ENCODE measurements around the gene MAP3K2. TPM values are rescaled to one million over a fixed set of nuclear protein-coding genes. Genes with fewer than 3 reads are reported as not detected.

MAP3K2 gene
- total RNA-seq, 2 donors from 2014 or later: 91.0 to 100 TPM

- H3K4me3 Mint-ChIP-seq: no peak overlapping the region
- H3K36me3 Mint-ChIP-seq (ENCODE audit: low read depth): peaks cover 9% of the 10 kb centered on the region
- peaks cover 10% of the 10 kb centered on the region for H3K4me1 Mint-ChIP-seq
- no peak for ATAC-seq
- no peaks in the 10 kb centered on the region for H3K9me3 ChIP-seq (ENCODE audit: control insufficient read depth, low read length, poor library complexity, severe bottlenecking)
- DNase-seq: no peak
- H3K27me3 Mint-ChIP-seq: peaks cover 49% of the 10 kb centered on the region
- no peak overlapping the region for H3K27ac Mint-ChIP-seq
Observed at GRCh38 chr2:127424598-127425520, 37.1 kb upstream of the MAP3K2 start.

GRCh38 chr2:127423880-127424279 lies 36.1 kb upstream of the MAP3K2 start:
- no peak for ATAC-seq
- peak overlapping the region; percentile 29 for H3K27ac Mint-ChIP-seq
- peaks cover 9% of the 10 kb centered on the region for H3K36me3 Mint-ChIP-seq (ENCODE audit: low read depth)
- no peak for DNase-seq
- peak overlapping the region; percentile 79 for H3K4me3 Mint-ChIP-seq
- peaks cover 49% of the 10 kb centered on the region for H3K27me3 Mint-ChIP-seq
- H3K9me3 ChIP-seq (ENCODE audit: control insufficient read depth, low read length, poor library complexity, severe bottlenecking): no peaks in the 10 kb centered on the region
- H3K4me1 Mint-ChIP-seq: peaks cover 10% of the 10 kb centered on the region

GRCh38 chr2:127423478-127423843 lies 35.7 kb upstream of the MAP3K2 start:
- Mint-ChIP-seq H3K4me1 (peaks cover 10% of the 10 kb centered on the region), H3K4me3 (peak overlapping the region; percentile 79), H3K36me3 (ENCODE audit: low read depth) (peaks cover 9% of the 10 kb centered on the region)

GRCh38 chr2:127422559-127423477 lies 35.0 kb upstream of the MAP3K2 start:
- DNase-seq: no peak
- Mint-ChIP-seq H3K27ac (no peak overlapping the region), H3K4me1 (peaks cover 10% of the 10 kb centered on the region)

More at GRCh38 chr2:127423478-127423843, 35.7 kb upstream of the MAP3K2 start:
- ATAC-seq (peak; percentile 55), DNase-seq (no peak)
- Mint-ChIP-seq H3K27ac (peak overlapping the region; percentile 29), H3K27me3 (peaks cover 49% of the 10 kb centered on the region)
- H3K9me3 ChIP-seq (ENCODE audit: control insufficient read depth, low read length, poor library complexity, severe bottlenecking): no peaks in the 10 kb centered on the region

GRCh38 chr2:127421871-127422558 lies 34.2 kb upstream of the MAP3K2 start:
- Mint-ChIP-seq H3K27ac (no peak overlapping the region), H3K4me1 (peaks cover 10% of the 10 kb centered on the region), H3K27me3 (peaks cover 49% of the 10 kb centered on the region), H3K36me3 (ENCODE audit: low read depth) (peaks cover 9% of the 10 kb centered on the region), H3K4me3 (peak overlapping the region; percentile 58)
- H3K9me3 ChIP-seq (ENCODE audit: control insufficient read depth, low read length, poor library complexity, severe bottlenecking): no peaks in the 10 kb centered on the region
- DNase-seq (no peak), ATAC-seq (no peak)

More at GRCh38 chr2:127422559-127423477, 35.0 kb upstream of the MAP3K2 start:
- peak; percentile 75 for ATAC-seq
- H3K36me3 Mint-ChIP-seq (ENCODE audit: low read depth): peaks cover 9% of the 10 kb centered on the region
- H3K4me3 Mint-ChIP-seq: peak overlapping the region; percentile 79
- H3K27me3 Mint-ChIP-seq: peaks cover 49% of the 10 kb centered on the region
- no peaks in the 10 kb centered on the region for H3K9me3 ChIP-seq (ENCODE audit: control insufficient read depth, low read length, poor library complexity, severe bottlenecking)

GRCh38 chr2:127421116-127421800 lies 33.5 kb upstream of the MAP3K2 start:
- no peaks in the 10 kb centered on the region for H3K9me3 ChIP-seq (ENCODE audit: control insufficient read depth, low read length, poor library complexity, severe bottlenecking)
- H3K36me3 Mint-ChIP-seq (ENCODE audit: low read depth): peaks cover 9% of the 10 kb centered on the region
- H3K4me3 Mint-ChIP-seq: no peak overlapping the region

GRCh38 chr2:127420039-127420864 lies 32.5 kb upstream of the MAP3K2 start:
- Mint-ChIP-seq H3K4me3 (no peak overlapping the region), H3K27ac (no peak overlapping the region), H3K27me3 (peaks cover 38% of the 10 kb centered on the region), H3K4me1 (peaks cover 18% of the 10 kb centered on the region), H3K36me3 (ENCODE audit: low read depth) (peaks cover 2% of the 10 kb centered on the region)
- ATAC-seq (no peak), DNase-seq (no peak)
- H3K9me3 ChIP-seq (ENCODE audit: control insufficient read depth, low read length, poor library complexity, severe bottlenecking): no peaks in the 10 kb centered on the region

More at GRCh38 chr2:127421116-127421800, 33.5 kb upstream of the MAP3K2 start:
- ATAC-seq: no peak
- H3K27me3 Mint-ChIP-seq: peaks cover 48% of the 10 kb centered on the region
- no peak overlapping the region for H3K27ac Mint-ChIP-seq
- H3K4me1 Mint-ChIP-seq: peaks cover 16% of the 10 kb centered on the region
- DNase-seq: no peak

- ATAC-seq (no peak), DNase-seq (no peak)
- Mint-ChIP-seq H3K4me1 (peaks cover 18% of the 10 kb centered on the region), H3K4me3 (no peak overlapping the region), H3K27ac (no peak overlapping the region), H3K27me3 (peaks cover 34% of the 10 kb centered on the region), H3K36me3 (ENCODE audit: low read depth) (peaks cover 2% of the 10 kb centered on the region)
- H3K9me3 ChIP-seq (ENCODE audit: control insufficient read depth, low read length, poor library complexity, severe bottlenecking): no peaks in the 10 kb centered on the region
Observed at GRCh38 chr2:127419448-127420038, 31.8 kb upstream of the MAP3K2 start.

GRCh38 chr2:127419112-127419430 lies 31.3 kb upstream of the MAP3K2 start:
- no peaks in the 10 kb centered on the region for H3K9me3 ChIP-seq (ENCODE audit: control insufficient read depth, low read length, poor library complexity, severe bottlenecking)
- no peak overlapping the region for H3K27ac Mint-ChIP-seq
- DNase-seq (no peak), ATAC-seq (no peak)
- H3K4me1 Mint-ChIP-seq: peaks cover 17% of the 10 kb centered on the region
- H3K36me3 Mint-ChIP-seq (ENCODE audit: low read depth): peaks cover 2% of the 10 kb centered on the region
- H3K27me3 Mint-ChIP-seq: peaks cover 30% of the 10 kb centered on the region
- H3K4me3 Mint-ChIP-seq: no peak overlapping the region

GRCh38 chr2:127418300-127419111 lies 30.7 kb upstream of the MAP3K2 start, which contains the start of gene PROC:
TSS of gene PROC (plus strand) at chr2:127418427. CDS start at chr2:127419943, 1,516 bp downstream.
- Mint-ChIP-seq H3K4me3 (no peak within 1 kb of the TSS), H3K27me3 (peaks cover 25% of the 10 kb centered on the region), H3K4me1 (peaks cover 13% of the 10 kb centered on the region), H3K27ac (no peak within 1 kb of the TSS), H3K36me3 (ENCODE audit: low read depth) (no peaks in the 10 kb centered on the region)
- no peak for DNase-seq
- no peak for ATAC-seq
- H3K9me3 ChIP-seq (ENCODE audit: control insufficient read depth, low read length, poor library complexity, severe bottlenecking): no peaks in the 10 kb centered on the region

- Mint-ChIP-seq H3K4me1 (peaks cover 13% of the 10 kb centered on the region), H3K27ac (no peak overlapping the region), H3K4me3 (no peak overlapping the region), H3K27me3 (peaks cover 22% of the 10 kb centered on the region), H3K36me3 (ENCODE audit: low read depth) (no peaks in the 10 kb centered on the region)
- no peaks in the 10 kb centered on the region for H3K9me3 ChIP-seq (ENCODE audit: control insufficient read depth, low read length, poor library complexity, severe bottlenecking)
- DNase-seq (no peak), ATAC-seq (no peak)
Observed at GRCh38 chr2:127417406-127417805, 29.6 kb upstream of the MAP3K2 start.

Measured in T-helper 17 cell (primary cell).